ENCODE measurements around the gene NPHS2. TPM values are rescaled to one million over a fixed set of nuclear protein-coding genes. Genes with fewer than 3 reads are reported as not detected.

NPHS2 gene
- total RNA-seq, 1 experiment from 2014 or later, result not detected

- Histone ChIP-seq H3K4me1 (replicated peaks; ENCODE audit: insufficient read depth) (no peaks in the 10 kb centered on the region), H3K4me2 (no peak overlapping the region), H2AFZ (no peak overlapping the region), H3K4me3 (no peak overlapping the region), H3K9me3 (ENCODE audit: insufficient read depth, low read depth) (no peaks in the 10 kb centered on the region), H3K27ac (no peak overlapping the region), H3K36me3 (ENCODE audit: low read depth) (no peaks in the 10 kb centered on the region), H3K79me2 (ENCODE audit: low read depth) (no peaks in the 10 kb centered on the region), H3K9me2 (ENCODE audit: insufficient read depth) (no peaks in the 10 kb centered on the region), H4K20me1 (ENCODE audit: insufficient read depth) (no peaks in the 10 kb centered on the region), H3F3A (ENCODE audit: insufficient read depth, low read depth) (no peaks in the 10 kb centered on the region), H3K27me3 (ENCODE audit: insufficient read depth, low read depth) (0 out of 2 replicates have a peak, but pooled peaks cover 4% of the 10 kb centered on the region)
- intact Hi-C loops (cut with micrococcal nuclease; ENCODE audit: unreplicated experiment), result no loop called here
- no peak for DNase-seq
- no TSS peak for BruUV-seq (replicated peaks)
- POLR2A ChIA-PET (ENCODE audit: unreplicated experiment), result no interaction called here
- TF ChIP-seq, protein P1, sequence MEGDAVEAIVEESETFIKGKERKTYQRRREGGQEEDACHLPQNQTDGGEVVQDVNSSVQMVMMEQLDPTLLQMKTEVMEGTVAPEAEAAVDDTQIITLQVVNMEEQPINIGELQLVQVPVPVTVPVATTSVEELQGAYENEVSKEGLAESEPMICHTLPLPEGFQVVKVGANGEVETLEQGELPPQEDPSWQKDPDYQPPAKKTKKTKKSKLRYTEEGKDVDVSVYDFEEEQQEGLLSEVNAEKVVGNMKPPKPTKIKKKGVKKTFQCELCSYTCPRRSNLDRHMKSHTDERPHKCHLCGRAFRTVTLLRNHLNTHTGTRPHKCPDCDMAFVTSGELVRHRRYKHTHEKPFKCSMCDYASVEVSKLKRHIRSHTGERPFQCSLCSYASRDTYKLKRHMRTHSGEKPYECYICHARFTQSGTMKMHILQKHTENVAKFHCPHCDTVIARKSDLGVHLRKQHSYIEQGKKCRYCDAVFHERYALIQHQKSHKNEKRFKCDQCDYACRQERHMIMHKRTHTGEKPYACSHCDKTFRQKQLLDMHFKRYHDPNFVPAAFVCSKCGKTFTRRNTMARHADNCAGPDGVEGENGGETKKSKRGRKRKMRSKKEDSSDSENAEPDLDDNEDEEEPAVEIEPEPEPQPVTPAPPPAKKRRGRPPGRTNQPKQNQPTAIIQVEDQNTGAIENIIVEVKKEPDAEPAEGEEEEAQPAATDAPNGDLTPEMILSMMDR (conservative IDR thresholded peaks at IDR 0.05), result no peak
- no peak for TF ChIP-seq EZH2 (IDR thresholded peaks at IDR 0.05; ENCODE audit: low read depth)
- CTCF ChIA-PET, result interaction anchor here (0.6 kb wide), 1 partner anchor 60 kb away, joined by 3 read pairs; no protein-coding TSS in a partner anchor
These were observed 761 bp upstream of the NPHS2 start for GRCh38 chr1:179576509-179576908.

- H3K27me3 ChIP-seq (ENCODE audit: insufficient read depth, low read depth), result no peaks in the 10 kb centered on the region
- H3K4me2 ChIP-seq, result no peak overlapping the region
- BruUV-seq (replicated peaks), result no TSS peak
- H3K4me3 ChIP-seq, result no peak overlapping the region
- H3K9me2 ChIP-seq (ENCODE audit: insufficient read depth), result no peaks in the 10 kb centered on the region
- DNase-seq, result no peak
- ChIA-PET CTCF (no interaction called here), POLR2A (ENCODE audit: unreplicated experiment) (no interaction called here)
- H2AFZ ChIP-seq, result no peak overlapping the region
- H3K36me3 ChIP-seq (ENCODE audit: low read depth), result no peaks in the 10 kb centered on the region
- no peak for TF ChIP-seq EZH2 (IDR thresholded peaks at IDR 0.05; ENCODE audit: low read depth)
- TF ChIP-seq, protein P1 (conservative IDR thresholded peaks at IDR 0.05), result no peak
- intact Hi-C loops (cut with micrococcal nuclease; ENCODE audit: unreplicated experiment), result no loop called here
- H3K27ac ChIP-seq, result no peak overlapping the region
- no peaks in the 10 kb centered on the region for H3K79me2 ChIP-seq (ENCODE audit: low read depth)
- no peaks in the 10 kb centered on the region for H4K20me1 ChIP-seq (ENCODE audit: insufficient read depth)
- no peaks in the 10 kb centered on the region; the same call in 1 of the 2 replicates for H3F3A ChIP-seq (ENCODE audit: insufficient read depth, low read depth)
- H3K4me1 ChIP-seq (replicated peaks; ENCODE audit: insufficient read depth), result no peaks in the 10 kb centered on the region
- H3K9me3 ChIP-seq (ENCODE audit: insufficient read depth, low read depth), result no peaks in the 10 kb centered on the region
These were observed 17.7 kb downstream of the NPHS2 start for GRCh38 chr1:179558078-179558477.

- BruUV-seq (replicated peaks), result no TSS peak
- CTCF ChIA-PET, result no interaction called here
- TF ChIP-seq, protein P1 (conservative IDR thresholded peaks at IDR 0.05), result no peak
- TF ChIP-seq EZH2 (IDR thresholded peaks at IDR 0.05; ENCODE audit: low read depth), result no peak
These were observed 21.3 kb downstream of the NPHS2 start for GRCh38 chr1:179554427-179554826.

More at GRCh38 chr1:179554427-179554826, 21.3 kb downstream of the NPHS2 start:
- no peak overlapping the region for H2AFZ ChIP-seq
- peaks cover 21% of the 10 kb centered on the region for H3K4me1 ChIP-seq (replicated peaks; ENCODE audit: insufficient read depth)
- no peak overlapping the region for H3K4me3 ChIP-seq
- H3F3A ChIP-seq (ENCODE audit: insufficient read depth, low read depth), result peaks cover 9% of the 10 kb centered on the region; the same call in 1 of the 2 replicates
- H3K9me2 ChIP-seq (ENCODE audit: insufficient read depth), result no peaks in the 10 kb centered on the region
- POLR2A ChIA-PET (ENCODE audit: unreplicated experiment), result no interaction called here
- no peaks in the 10 kb centered on the region for H3K79me2 ChIP-seq (ENCODE audit: low read depth)
- H3K4me2 ChIP-seq, result no peak overlapping the region
- no peak for DNase-seq
- H4K20me1 ChIP-seq (ENCODE audit: insufficient read depth), result no peaks in the 10 kb centered on the region
- no peak overlapping the region for H3K27ac ChIP-seq
- H3K36me3 ChIP-seq (ENCODE audit: low read depth), result no peaks in the 10 kb centered on the region
- intact Hi-C loops (cut with micrococcal nuclease; ENCODE audit: unreplicated experiment), result no loop called here
- no peaks in the 10 kb centered on the region for H3K27me3 ChIP-seq (ENCODE audit: insufficient read depth, low read depth)
- H3K9me3 ChIP-seq (ENCODE audit: insufficient read depth, low read depth), result no peaks in the 10 kb centered on the region
